ENCODE data around the gene AP2S1.

AP2S1 gene

DNA sequence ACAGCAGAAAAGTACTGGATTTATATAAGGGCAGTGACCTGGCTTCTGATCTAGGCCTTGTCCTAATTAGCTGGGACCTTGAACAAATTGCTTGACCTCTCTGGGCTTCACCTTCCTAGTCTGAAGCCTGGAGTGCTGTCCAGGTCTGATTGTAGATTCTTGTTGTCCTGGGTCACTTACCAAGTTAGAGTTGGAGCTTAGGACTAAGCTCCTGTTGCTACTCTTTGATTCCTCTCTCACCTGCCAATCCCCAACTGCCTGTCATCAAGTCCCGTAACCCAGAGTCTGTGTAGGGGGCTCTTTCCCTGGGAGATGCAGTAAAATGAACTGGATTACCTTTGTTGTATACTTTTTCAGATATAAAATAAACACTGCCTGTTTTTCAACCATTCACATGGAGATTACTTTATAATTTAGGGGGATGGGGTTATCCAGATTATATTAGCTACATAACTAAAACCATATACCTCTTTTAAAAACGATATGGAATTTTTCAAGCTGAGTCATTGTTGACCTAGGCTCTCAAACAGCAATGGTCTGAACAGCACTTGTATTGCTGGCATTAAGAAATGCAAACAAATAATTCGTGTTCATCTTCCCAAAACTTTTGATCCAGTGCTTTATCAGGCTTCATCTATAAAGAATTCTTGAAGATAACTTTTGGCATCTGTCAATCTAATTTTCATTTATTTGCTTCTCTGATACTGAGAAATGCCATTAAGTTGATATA, 15.9 kb upstream of the AP2S1 start:
- H3K27ac ChIP-seq (replicated peaks): no peak overlapping the region
- DNase-seq (ENCODE audit: low read depth in 1 of 2, low spot score in 1 of 2): no peak
- TF ChIP-seq, protein P1, sequence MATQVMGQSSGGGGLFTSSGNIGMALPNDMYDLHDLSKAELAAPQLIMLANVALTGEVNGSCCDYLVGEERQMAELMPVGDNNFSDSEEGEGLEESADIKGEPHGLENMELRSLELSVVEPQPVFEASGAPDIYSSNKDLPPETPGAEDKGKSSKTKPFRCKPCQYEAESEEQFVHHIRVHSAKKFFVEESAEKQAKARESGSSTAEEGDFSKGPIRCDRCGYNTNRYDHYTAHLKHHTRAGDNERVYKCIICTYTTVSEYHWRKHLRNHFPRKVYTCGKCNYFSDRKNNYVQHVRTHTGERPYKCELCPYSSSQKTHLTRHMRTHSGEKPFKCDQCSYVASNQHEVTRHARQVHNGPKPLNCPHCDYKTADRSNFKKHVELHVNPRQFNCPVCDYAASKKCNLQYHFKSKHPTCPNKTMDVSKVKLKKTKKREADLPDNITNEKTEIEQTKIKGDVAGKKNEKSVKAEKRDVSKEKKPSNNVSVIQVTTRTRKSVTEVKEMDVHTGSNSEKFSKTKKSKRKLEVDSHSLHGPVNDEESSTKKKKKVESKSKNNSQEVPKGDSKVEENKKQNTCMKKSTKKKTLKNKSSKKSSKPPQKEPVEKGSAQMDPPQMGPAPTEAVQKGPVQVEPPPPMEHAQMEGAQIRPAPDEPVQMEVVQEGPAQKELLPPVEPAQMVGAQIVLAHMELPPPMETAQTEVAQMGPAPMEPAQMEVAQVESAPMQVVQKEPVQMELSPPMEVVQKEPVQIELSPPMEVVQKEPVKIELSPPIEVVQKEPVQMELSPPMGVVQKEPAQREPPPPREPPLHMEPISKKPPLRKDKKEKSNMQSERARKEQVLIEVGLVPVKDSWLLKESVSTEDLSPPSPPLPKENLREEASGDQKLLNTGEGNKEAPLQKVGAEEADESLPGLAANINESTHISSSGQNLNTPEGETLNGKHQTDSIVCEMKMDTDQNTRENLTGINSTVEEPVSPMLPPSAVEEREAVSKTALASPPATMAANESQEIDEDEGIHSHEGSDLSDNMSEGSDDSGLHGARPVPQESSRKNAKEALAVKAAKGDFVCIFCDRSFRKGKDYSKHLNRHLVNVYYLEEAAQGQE (IDR thresholded peaks at IDR 0.05; ENCODE audit: insufficient replicate concordance, low read depth): no peak
- no peak for TF ChIP-seq GABPA (IDR thresholded peaks at IDR 0.05; ENCODE audit: low read depth)
- no peak for TF ChIP-seq POLR2AphosphoS5 (IDR thresholded peaks at IDR 0.05; ENCODE audit: low read depth)
- no peak for TF ChIP-seq SPI1 (IDR thresholded peaks at IDR 0.05; ENCODE audit: borderline replicate concordance, low read depth)
- TF ChIP-seq, protein P2, sequence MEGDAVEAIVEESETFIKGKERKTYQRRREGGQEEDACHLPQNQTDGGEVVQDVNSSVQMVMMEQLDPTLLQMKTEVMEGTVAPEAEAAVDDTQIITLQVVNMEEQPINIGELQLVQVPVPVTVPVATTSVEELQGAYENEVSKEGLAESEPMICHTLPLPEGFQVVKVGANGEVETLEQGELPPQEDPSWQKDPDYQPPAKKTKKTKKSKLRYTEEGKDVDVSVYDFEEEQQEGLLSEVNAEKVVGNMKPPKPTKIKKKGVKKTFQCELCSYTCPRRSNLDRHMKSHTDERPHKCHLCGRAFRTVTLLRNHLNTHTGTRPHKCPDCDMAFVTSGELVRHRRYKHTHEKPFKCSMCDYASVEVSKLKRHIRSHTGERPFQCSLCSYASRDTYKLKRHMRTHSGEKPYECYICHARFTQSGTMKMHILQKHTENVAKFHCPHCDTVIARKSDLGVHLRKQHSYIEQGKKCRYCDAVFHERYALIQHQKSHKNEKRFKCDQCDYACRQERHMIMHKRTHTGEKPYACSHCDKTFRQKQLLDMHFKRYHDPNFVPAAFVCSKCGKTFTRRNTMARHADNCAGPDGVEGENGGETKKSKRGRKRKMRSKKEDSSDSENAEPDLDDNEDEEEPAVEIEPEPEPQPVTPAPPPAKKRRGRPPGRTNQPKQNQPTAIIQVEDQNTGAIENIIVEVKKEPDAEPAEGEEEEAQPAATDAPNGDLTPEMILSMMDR (IDR thresholded peaks at IDR 0.05; ENCODE audit: insufficient read depth, low read length): no peak
- H3K27me3 ChIP-seq (ENCODE audit: insufficient read depth, poor library complexity, severe bottlenecking): no peaks in the 10 kb centered on the region
- no peak overlapping the region for H3K4me3 ChIP-seq (replicated peaks; ENCODE audit: insufficient read depth, low read length)

DNA sequence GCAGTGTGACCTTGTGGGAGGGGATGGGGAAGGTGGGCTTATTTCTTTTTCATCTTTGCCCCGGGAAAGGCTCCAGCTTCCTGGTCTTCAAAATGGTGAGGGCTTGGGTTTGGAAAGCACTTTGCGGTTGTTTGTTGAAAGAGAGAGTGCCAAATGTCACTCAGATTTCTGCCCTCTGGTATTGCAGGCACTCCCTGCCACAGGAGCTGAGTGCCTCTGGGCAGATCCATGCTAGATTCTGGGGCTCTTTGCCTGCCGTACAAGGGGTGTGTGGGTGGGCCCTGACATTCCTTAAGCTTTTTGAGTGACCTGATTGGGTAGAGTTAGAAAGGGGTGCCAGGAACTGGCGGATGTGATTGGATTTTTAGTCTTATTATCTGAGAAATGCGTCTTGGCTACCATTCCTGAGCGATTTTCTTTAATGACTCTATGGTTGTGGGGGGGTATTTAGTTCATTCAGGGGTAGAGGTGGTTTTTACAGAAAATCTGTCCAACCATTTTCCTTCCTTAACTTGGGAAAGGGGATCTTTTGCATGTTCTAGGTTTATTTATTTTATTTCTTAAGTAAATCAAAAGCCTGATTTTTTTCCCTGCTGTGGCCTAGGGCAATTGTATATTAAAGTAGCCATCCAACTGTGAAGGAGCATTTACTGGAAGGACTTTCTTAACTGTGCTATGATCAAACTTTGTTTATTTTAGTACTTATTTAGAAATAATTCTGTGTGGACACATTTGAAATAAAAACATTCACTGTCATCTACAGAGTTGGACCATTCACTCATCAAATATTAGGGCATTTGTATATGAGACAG, 13.4 kb upstream of the AP2S1 start:
- no peak for DNase-seq (ENCODE audit: low read depth in 1 of 2, low spot score in 1 of 2)
- no peak overlapping the region for H3K27ac ChIP-seq (replicated peaks)
- H3K4me3 ChIP-seq (replicated peaks; ENCODE audit: insufficient read depth, low read length): no peak overlapping the region
- H3K27me3 ChIP-seq (ENCODE audit: insufficient read depth, poor library complexity, severe bottlenecking): no peaks in the 10 kb centered on the region
- TF ChIP-seq, protein P1 (IDR thresholded peaks at IDR 0.05; ENCODE audit: insufficient replicate concordance, low read depth): no peak
- TF ChIP-seq, protein P2 (IDR thresholded peaks at IDR 0.05; ENCODE audit: insufficient read depth, low read length): no peak
- no peak for TF ChIP-seq GABPA (IDR thresholded peaks at IDR 0.05; ENCODE audit: low read depth)
- TF ChIP-seq SPI1 (IDR thresholded peaks at IDR 0.05; ENCODE audit: borderline replicate concordance, low read depth): no peak
- no peak for TF ChIP-seq POLR2AphosphoS5 (IDR thresholded peaks at IDR 0.05; ENCODE audit: low read depth)

DNA sequence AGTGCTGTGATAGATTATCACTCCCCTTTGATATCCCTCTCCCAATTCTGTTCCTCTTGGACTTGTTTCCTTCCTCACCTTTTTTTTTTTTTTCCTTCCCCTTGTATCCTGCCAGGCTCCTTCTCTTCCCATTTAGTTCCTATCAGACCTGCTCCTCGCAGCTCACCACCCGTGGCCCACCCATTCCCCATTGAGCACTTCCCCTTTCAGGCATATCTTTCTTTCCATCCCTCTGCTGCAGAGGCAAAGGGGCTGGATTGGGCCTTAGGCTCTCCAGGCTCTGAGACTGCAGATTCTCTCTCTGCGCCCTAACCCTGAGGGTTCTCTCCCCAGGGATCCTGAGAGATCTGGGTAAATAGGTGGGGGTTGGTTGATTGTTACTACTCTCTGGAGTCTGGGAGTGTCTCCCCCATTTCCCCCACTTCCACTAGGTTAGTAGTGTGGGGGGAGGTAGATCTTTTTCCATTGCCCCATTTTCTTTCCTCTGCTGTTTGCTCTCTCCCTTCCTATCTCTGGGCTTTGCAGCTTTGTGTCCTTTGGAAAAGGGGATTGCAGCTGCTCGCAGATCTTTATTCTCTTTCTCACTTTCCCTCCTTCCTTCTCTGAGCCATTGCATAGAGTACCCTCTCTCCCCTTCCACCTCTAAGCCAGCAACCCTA, 12.5 kb upstream of the AP2S1 start:
- DNase-seq (ENCODE audit: low read depth in 1 of 2, low spot score in 1 of 2): peak in 1 of 2 experiments; percentile 25
- TF ChIP-seq, protein P2 (IDR thresholded peaks at IDR 0.05; ENCODE audit: insufficient read depth, low read length): no peak
- TF ChIP-seq POLR2AphosphoS5 (IDR thresholded peaks at IDR 0.05; ENCODE audit: low read depth) (no peak), GABPA (IDR thresholded peaks at IDR 0.05; ENCODE audit: low read depth) (no peak), SPI1 (IDR thresholded peaks at IDR 0.05; ENCODE audit: borderline replicate concordance, low read depth) (peak; percentile 96)
- TF ChIP-seq, protein P1 (IDR thresholded peaks at IDR 0.05; ENCODE audit: insufficient replicate concordance, low read depth): no peak
- Histone ChIP-seq H3K27me3 (ENCODE audit: insufficient read depth, poor library complexity, severe bottlenecking) (no peaks in the 10 kb centered on the region), H3K27ac (replicated peaks) (no peak overlapping the region), H3K4me3 (replicated peaks; ENCODE audit: insufficient read depth, low read length) (peak overlapping the region; percentile 84)

All from HL-60 (cell line).